RWPE1 (cell line): ENCODE results near the gene MEGF8.

Experiments used
- CTCF ChIA-PET: fragments of 350-600 bp; sonication (Branson Sonifier 250); formaldehyde crosslinking; extraction: SDS; loops from one replicate; lab custom pipeline; 2021; lab: Yijun Ruan, JAX
- POLR2A ChIA-PET: fragments of 400-600 bp; formaldehyde crosslinking; extraction: SDS; loops from one replicate; lab custom pipeline; 2020; ENCODE audit warnings: antibody characterized with exemption; ENCODE audit not compliant: low non-redundant PET; lab: Yijun Ruan, JAX
- DNase-seq: peaks from one replicate; pipeline ENCODE4 v3.0.0; 2012; ENCODE audit warnings: low spot score
- H3K27ac ChIP-seq: fragments of 450-650 bp; 2 replicates; pipeline ENCODE4 v1.5.1; 2017
- TF ChIP-seq, protein P1 (sequence below): fragments of 450-650 bp; conservative IDR thresholded peaks from 2 replicates; pipeline ENCODE4 v1.5.1; 2017; ENCODE audit warnings: low read depth, mild to moderate bottlenecking

The MEGF8 gene

DNA sequence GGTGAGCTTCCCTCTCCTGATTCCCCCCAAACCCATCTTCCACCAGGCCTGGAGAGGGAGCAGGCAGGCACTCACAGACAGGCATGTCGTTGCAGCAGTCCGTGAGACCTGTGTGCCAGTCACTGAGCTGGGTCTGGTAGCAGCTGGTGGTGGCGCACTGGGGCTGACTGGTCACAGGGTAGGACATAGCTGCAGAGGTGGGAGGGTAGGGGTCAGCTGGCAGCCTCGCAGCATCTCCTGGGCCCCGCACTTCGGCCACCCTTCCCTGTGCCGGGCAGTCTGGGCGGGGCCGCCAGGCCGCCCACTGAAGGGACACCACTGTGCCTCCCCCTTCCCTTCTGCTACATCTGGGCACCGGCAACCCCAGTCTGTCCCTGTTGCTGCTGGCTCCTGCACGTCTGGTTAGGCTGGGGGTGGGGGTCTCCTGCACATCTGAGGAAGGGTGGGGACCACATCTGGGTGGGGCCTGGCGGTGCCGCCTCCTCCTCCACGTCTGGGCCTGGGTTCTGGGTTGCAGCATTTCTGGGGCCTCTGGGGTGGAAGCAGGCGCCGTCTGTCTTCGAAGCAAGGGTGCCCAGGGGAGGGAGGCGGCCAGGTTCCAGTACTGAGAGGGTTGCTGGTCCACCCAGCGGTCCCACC, 63.5 kb downstream of the MEGF8 start:
- ChIA-PET POLR2A (no interaction called here), CTCF (no interaction called here)
- no peak for DNase-seq

GRCh38 chr19:42389899-42390298, 64.5 kb downstream of the MEGF8 start, which contains the start of gene CNFN:
TSS of gene CNFN (minus strand) at chr19:42390297. CDS start at chr19:42389037, 1,260 bp downstream.
- DNase-seq = no peak
- ChIA-PET POLR2A (no interaction called here), CTCF (no interaction called here)
- no peak within 1 kb of the TSS for H3K27ac ChIP-seq
- TF ChIP-seq, protein P1, sequence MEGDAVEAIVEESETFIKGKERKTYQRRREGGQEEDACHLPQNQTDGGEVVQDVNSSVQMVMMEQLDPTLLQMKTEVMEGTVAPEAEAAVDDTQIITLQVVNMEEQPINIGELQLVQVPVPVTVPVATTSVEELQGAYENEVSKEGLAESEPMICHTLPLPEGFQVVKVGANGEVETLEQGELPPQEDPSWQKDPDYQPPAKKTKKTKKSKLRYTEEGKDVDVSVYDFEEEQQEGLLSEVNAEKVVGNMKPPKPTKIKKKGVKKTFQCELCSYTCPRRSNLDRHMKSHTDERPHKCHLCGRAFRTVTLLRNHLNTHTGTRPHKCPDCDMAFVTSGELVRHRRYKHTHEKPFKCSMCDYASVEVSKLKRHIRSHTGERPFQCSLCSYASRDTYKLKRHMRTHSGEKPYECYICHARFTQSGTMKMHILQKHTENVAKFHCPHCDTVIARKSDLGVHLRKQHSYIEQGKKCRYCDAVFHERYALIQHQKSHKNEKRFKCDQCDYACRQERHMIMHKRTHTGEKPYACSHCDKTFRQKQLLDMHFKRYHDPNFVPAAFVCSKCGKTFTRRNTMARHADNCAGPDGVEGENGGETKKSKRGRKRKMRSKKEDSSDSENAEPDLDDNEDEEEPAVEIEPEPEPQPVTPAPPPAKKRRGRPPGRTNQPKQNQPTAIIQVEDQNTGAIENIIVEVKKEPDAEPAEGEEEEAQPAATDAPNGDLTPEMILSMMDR = no peak

More for the DNA sequence above, 63.5 kb downstream of the MEGF8 start:
- H3K27ac ChIP-seq = no peak overlapping the region
- TF ChIP-seq, protein P1 = no peak

DNA sequence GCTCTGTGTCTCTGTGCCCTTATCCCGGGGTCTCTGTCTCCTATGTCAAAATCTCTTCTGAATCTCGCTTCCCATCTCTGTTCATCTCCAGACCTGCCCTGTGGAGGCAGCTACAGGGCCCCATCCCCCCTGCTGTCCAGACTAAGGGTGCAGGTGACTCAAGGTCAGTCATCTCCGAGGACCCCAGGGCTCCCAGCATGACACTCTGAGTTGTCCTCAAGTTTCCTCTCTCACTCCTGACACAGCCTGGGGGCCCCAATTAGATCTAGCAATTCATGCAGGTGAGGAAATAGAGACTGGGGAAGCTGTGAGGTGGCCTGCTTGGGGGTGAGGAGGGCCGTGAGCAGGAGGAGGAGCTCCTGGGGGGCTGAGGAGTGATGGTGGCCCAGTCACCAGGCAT, 66.7 kb downstream of the MEGF8 start:
- no peak overlapping the region for H3K27ac ChIP-seq
- TF ChIP-seq, protein P1 = no peak
- POLR2A ChIA-PET = no interaction called here
- DNase-seq = no peak
- CTCF ChIA-PET = interaction anchor here (0.6 kb wide), 1 partner anchor 149 kb away, joined by 3 read pairs; no protein-coding TSS in a partner anchor

GRCh38 chr19:42394751-42395150, 69.3 kb downstream of the MEGF8 start:
- ChIA-PET POLR2A (no interaction called here), CTCF (interaction anchor here (0.6 kb wide), 1 partner anchor 49 kb away, joined by 9 read pairs; no protein-coding TSS in a partner anchor)
- no peak overlapping the region for H3K27ac ChIP-seq
- DNase-seq = no peak
- TF ChIP-seq, protein P1 = no peak

DNA sequence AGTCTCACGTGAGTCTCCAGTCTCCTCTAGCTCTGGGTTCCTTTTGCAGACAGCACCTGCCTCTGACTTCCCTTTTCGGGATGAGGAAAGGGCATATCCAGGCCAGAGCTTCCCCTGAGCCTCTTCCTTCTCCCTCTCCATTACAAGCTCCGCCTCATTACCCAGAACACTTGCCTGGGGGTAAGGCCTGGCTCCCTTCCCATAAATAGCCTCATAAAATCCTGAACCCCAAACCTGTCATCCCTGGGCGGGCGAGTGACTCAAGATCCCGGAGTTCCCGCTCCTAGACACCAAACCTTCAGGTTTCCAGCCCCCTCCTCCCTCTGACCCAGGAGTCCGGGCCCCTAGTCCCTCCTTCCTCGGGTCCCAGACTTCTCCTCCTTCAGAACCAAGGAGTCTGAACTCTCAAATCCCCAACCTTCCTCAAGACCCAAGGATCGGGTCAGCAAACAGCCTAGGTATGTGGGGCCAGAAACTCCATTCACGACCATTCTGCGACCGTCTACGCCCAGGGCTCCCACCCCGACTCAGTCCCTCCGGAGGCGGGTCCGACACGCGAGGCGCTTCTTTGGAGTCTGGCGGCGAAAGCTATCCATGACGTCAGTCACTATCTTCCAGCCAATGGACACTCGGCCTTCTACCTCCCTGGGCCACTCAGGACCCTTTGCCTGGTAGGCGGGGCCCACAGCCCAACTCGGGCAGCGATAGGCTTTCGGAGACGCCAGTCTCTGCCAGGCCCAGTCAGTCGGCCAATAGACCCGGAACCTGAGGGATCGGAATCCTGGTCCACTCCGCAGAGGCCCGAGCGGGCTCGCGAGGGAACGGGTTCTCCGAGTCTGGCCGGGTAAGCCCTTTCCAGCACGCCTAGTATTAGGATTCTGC, 71.2 kb downstream of the MEGF8 start:
- DNase-seq = peak; percentile 100
- TF ChIP-seq, protein P1 = no peak
- CTCF ChIA-PET = interaction anchor here (0.9 to 1.2 kb wide), 3 partner anchors 9 to 42 kb away, joined by 3 to 5 read pairs (median 4); no protein-coding TSS in a partner anchor
- POLR2A ChIA-PET = interaction anchor here (0.5 to 0.7 kb wide), 2 partner anchors 12 to 133 kb away, joined by 3 to 5 read pairs; no protein-coding TSS in a partner anchor
- peak overlapping the region; percentile 95 for H3K27ac ChIP-seq
